ENCODE results near the gene BTK. TPM values are rescaled to one million over a fixed set of nuclear protein-coding genes. Genes with fewer than 3 reads are reported as not detected.

The BTK gene
- total and polyA plus RNA-seq, 12 donors = 1.3 to 14.8 (median 5.9) TPM

- Histone ChIP-seq H3K27ac (no peak overlapping the region), H3K9me3 (replicated peaks in 1 of 3) (no peaks in the 10 kb centered on the region), H3K4me1 (replicated peaks in 1 of 2) (no peaks in the 10 kb centered on the region), H3K36me3 (replicated peaks in 1 of 2) (no peaks in the 10 kb centered on the region), H3K27me3 (no peaks in the 10 kb centered on the region), H3K4me3 (peak overlapping the region in 2 of 4 donors; percentile 61 to 64)
- 29 to 42% (median 41%) methylated on average over 3 to 4 of the region's 4 CpGs for WGBS, 4 donors
- intact Hi-C loops (cut with DNase I) = no loop called here
- TF ChIP-seq CTCF (IDR thresholded peaks at IDR 0.05) (no peak), POLR2A (IDR thresholded peaks at IDR 0.05) (no peak)
- DNase-seq = no peak
Observed at GRCh38 chrX:101349193-101349562, 36.8 kb downstream of the BTK start.

- 0 to 48% (median 29%) methylated on average over 23 to 55 of the region's 55 CpGs; no CpG with 5 or more reads in 1 of the 4 donors for WGBS, 4 donors
Observed at GRCh38 chrX:101348452-101349192, 37.4 kb downstream of the BTK start, which contains the start of gene TIMM8A. Gene TIMM8A (minus strand): TSS chrX:101348742. CDS start chrX:101348664, 78 bp downstream.

GRCh38 chrX:101347859-101348451 lies 38.0 kb downstream of the BTK start:
- peak overlapping the region in 3 of 5 donors; percentile 56 to 86 (median 82) for H3K27ac ChIP-seq
- 0 to 44% (median 16%) methylated on average over 3 to 14 of the region's 14 CpGs for WGBS, 4 donors
- intact Hi-C loops (cut with DNase I) = no loop called here

More at GRCh38 chrX:101348452-101349192, 37.4 kb downstream of the BTK start, which contains the start of gene TIMM8A:
- no peaks in the 10 kb centered on the region for H3K4me1 ChIP-seq (replicated peaks in 1 of 2)
- no peaks in the 10 kb centered on the region for H3K36me3 ChIP-seq (replicated peaks in 1 of 2)
- intact Hi-C loops (cut with DNase I) = no loop called here
- H3K9me3 ChIP-seq (replicated peaks in 1 of 3) = no peaks in the 10 kb centered on the region
- H3K27me3 ChIP-seq = no peaks in the 10 kb centered on the region
- peak; percentile 74 to 85 (median 82) for DNase-seq
- TF ChIP-seq POLR2A (IDR thresholded peaks at IDR 0.05) = peak in 1 of 2 donors; percentile 45
- TF ChIP-seq CTCF (IDR thresholded peaks at IDR 0.05) = no peak
- H3K27ac ChIP-seq = peak within 1 kb of the TSS; percentile 56 to 86 (median 78)
- H3K4me3 ChIP-seq = peak within 1 kb of the TSS; percentile 14 to 64 (median 62)

More at GRCh38 chrX:101347859-101348451, 38.0 kb downstream of the BTK start:
- no peaks in the 10 kb centered on the region for H3K9me3 ChIP-seq (replicated peaks in 1 of 3)
- peak overlapping the region in 3 of 4 donors; percentile 61 to 64 (median 62) for H3K4me3 ChIP-seq
- no peaks in the 10 kb centered on the region for H3K4me1 ChIP-seq (replicated peaks in 1 of 2)
- H3K36me3 ChIP-seq (replicated peaks in 1 of 2) = no peaks in the 10 kb centered on the region
- H3K27me3 ChIP-seq = no peaks in the 10 kb centered on the region
- TF ChIP-seq CTCF (IDR thresholded peaks at IDR 0.05) = no peak
- TF ChIP-seq POLR2A (IDR thresholded peaks at IDR 0.05) = no peak
- DNase-seq = peak in 4 of 7 donors; percentile 4 to 43 (median 18)

Measured in adrenal gland (tissue), 12 donors.